ENCODE data around the gene ZNF326.
"Not testable (repeated sequence)": the region's sequence is repeated elsewhere in the genome, so short reads cannot be mapped to it uniquely, and the experiment has no call there.

The ZNF326 gene

DNA sequence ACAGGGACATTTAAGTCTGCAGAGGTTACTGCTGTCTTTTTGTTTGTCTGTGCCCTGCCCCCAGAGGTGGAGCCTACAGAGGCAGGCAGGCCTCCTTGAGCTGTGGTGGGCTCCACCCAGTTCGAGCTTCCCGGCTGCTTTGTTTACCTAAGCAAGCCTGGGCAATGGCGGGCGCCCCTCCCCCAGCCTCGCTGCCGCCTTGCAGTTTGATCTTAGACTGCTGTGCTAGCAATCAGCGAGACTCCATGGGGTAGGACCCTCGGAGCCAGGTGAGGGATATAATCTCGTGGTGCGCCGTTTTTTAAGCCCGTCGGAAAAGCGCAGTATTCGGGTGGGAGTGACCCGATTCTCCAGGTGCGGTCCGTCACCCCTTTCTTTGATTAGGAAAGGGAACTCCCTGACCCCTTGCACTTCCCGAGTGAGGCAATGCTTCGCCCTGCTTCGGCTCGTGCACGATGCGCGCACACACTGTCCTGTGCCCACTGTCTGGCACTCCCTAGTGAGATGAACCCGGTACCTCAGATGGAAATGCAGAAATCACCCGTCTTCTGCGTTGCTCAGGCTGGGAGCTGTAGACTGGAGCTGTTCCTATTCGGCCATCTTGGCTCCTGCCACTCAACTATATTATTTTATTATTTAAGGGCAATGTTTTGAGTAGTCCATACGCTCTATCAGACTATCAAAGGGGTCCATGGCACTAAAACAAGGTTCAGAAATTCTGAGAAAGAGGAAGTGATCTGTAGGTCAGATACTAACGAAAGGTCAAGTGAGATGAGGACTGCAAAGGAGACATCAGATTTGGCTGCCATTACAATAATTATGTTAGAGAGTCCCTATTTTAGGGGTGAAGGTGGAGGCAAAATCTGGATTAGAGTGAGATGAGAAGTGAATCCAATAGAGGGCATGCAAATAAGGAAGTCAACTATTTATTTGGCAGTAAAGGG lies 68.1 kb downstream of the ZNF326 start:
- H3K27me3 ChIP-seq (ENCODE audit: control insufficient read depth in 1 of 2, insufficient read depth in 2 of 2, low read length in 2 of 2); H3K4me3 ChIP-seq (ENCODE audit: low read depth in 1 of 2, low read length in 2 of 2); H3K9ac ChIP-seq (ENCODE audit: low read length); H3K36me3 ChIP-seq (ENCODE audit: insufficient read depth, low read length); H3K27ac ChIP-seq (ENCODE audit: low read depth, low read length); H3K9me3 ChIP-seq (ENCODE audit: low read length); H3K4me1 ChIP-seq (ENCODE audit: insufficient read depth, low read length): not testable (repeated sequence)

GRCh38 chr1:90064109-90064508 lies 69.2 kb downstream of the ZNF326 start:
- not testable (repeated sequence) for H3K9me3 ChIP-seq (ENCODE audit: low read length); H3K9ac ChIP-seq (ENCODE audit: low read length); H3K27me3 ChIP-seq (ENCODE audit: control insufficient read depth in 1 of 2, insufficient read depth in 2 of 2, low read length in 2 of 2)

DNA sequence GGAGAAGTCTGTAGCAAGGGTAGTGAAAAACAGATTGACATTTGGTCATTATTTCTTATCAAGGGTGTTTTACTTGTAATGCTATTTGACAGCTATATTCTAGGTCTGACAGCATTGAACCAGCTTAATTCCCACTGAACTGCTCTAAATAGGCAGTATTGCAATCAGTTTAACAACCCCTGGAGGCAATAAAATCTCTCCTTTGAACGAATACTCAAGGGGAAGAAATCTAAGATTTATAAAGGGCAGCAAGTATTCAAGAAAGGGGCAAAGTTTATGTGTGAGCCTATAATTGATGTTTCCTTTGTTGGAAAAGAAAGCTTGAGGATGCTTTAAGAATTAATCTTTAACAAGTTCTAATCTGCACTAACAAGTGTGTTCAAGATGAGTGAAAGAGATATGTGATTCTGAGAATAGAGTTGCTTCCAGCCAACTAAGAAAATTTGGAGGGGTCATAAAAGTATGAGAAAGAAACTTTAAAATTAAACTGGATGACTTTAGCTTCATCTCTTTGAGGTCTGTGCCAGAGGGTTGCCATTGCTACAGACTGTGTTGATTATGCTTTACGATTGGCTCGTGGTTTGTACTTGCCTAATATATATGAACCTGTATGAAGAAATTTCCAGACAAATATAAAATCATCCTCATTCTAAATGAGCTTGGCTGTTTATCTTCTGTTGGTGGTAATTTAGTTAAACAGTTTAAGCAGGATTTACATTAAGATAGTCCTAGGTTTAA lies 72.5 kb downstream of the ZNF326 start:
- Histone ChIP-seq H3K36me3 (ENCODE audit: insufficient read depth, low read length) (no peaks in the 10 kb centered on the region), H3K27ac (ENCODE audit: low read depth, low read length) (no peak overlapping the region)

More at GRCh38 chr1:90064109-90064508, 69.2 kb downstream of the ZNF326 start:
- not testable (repeated sequence) for H3K36me3 ChIP-seq (ENCODE audit: insufficient read depth, low read length); H3K4me1 ChIP-seq (ENCODE audit: insufficient read depth, low read length); H3K27ac ChIP-seq (ENCODE audit: low read depth, low read length); H3K4me3 ChIP-seq (ENCODE audit: low read depth in 1 of 2, low read length in 2 of 2)

GRCh38 chr1:90068611-90069280 lies 73.8 kb downstream of the ZNF326 start:
- no peaks in the 10 kb centered on the region for H3K9me3 ChIP-seq (ENCODE audit: low read length)
- H3K9ac ChIP-seq (ENCODE audit: low read length) = no peak overlapping the region
- no peaks in the 10 kb centered on the region for H3K27me3 ChIP-seq (ENCODE audit: control insufficient read depth in 1 of 2, insufficient read depth in 2 of 2, low read length in 2 of 2)
- no peak overlapping the region for H3K4me3 ChIP-seq (ENCODE audit: low read depth in 1 of 2, low read length in 2 of 2)
- H3K4me1 ChIP-seq (ENCODE audit: insufficient read depth, low read length) = no peaks in the 10 kb centered on the region
- H3K27ac ChIP-seq (ENCODE audit: low read depth, low read length) = no peak overlapping the region
- no peaks in the 10 kb centered on the region for H3K36me3 ChIP-seq (ENCODE audit: insufficient read depth, low read length)

More for the DNA sequence above, 72.5 kb downstream of the ZNF326 start:
- Histone ChIP-seq H3K4me1 (ENCODE audit: insufficient read depth, low read length) (no peaks in the 10 kb centered on the region), H3K4me3 (ENCODE audit: low read depth in 1 of 2, low read length in 2 of 2) (no peak overlapping the region), H3K9me3 (ENCODE audit: low read length) (no peaks in the 10 kb centered on the region), H3K27me3 (ENCODE audit: control insufficient read depth in 1 of 2, insufficient read depth in 2 of 2, low read length in 2 of 2) (no peaks in the 10 kb centered on the region), H3K9ac (ENCODE audit: low read length) (no peak overlapping the region)

GRCh38 chr1:90074137-90074536 lies 79.2 kb downstream of the ZNF326 start:
- H3K27ac ChIP-seq (ENCODE audit: low read depth, low read length) = no peak overlapping the region
- H3K9me3 ChIP-seq (ENCODE audit: low read length) = no peaks in the 10 kb centered on the region
- H3K9ac ChIP-seq (ENCODE audit: low read length) = no peak overlapping the region
- H3K4me3 ChIP-seq (ENCODE audit: low read depth in 1 of 2, low read length in 2 of 2) = no peak overlapping the region
- H3K27me3 ChIP-seq (ENCODE audit: control insufficient read depth in 1 of 2, insufficient read depth in 2 of 2, low read length in 2 of 2) = no peaks in the 10 kb centered on the region
- no peaks in the 10 kb centered on the region for H3K4me1 ChIP-seq (ENCODE audit: insufficient read depth, low read length)
- no peaks in the 10 kb centered on the region for H3K36me3 ChIP-seq (ENCODE audit: insufficient read depth, low read length)

GRCh38 chr1:90074566-90074965 lies 79.7 kb downstream of the ZNF326 start:
- Histone ChIP-seq H3K4me1 (ENCODE audit: insufficient read depth, low read length) (no peaks in the 10 kb centered on the region), H3K9me3 (ENCODE audit: low read length) (no peaks in the 10 kb centered on the region), H3K4me3 (ENCODE audit: low read depth in 1 of 2, low read length in 2 of 2) (no peak overlapping the region), H3K27ac (ENCODE audit: low read depth, low read length) (no peak overlapping the region), H3K27me3 (ENCODE audit: control insufficient read depth in 1 of 2, insufficient read depth in 2 of 2, low read length in 2 of 2) (no peaks in the 10 kb centered on the region), H3K9ac (ENCODE audit: low read length) (no peak overlapping the region), H3K36me3 (ENCODE audit: insufficient read depth, low read length) (no peaks in the 10 kb centered on the region)

- Histone ChIP-seq H3K27me3 (ENCODE audit: control insufficient read depth in 1 of 2, insufficient read depth in 2 of 2, low read length in 2 of 2) (no peaks in the 10 kb centered on the region), H3K9me3 (ENCODE audit: low read length) (no peaks in the 10 kb centered on the region), H3K36me3 (ENCODE audit: insufficient read depth, low read length) (no peaks in the 10 kb centered on the region), H3K4me1 (ENCODE audit: insufficient read depth, low read length) (no peaks in the 10 kb centered on the region), H3K4me3 (ENCODE audit: low read depth in 1 of 2, low read length in 2 of 2) (no peak overlapping the region), H3K27ac (ENCODE audit: low read depth, low read length) (no peak overlapping the region), H3K9ac (ENCODE audit: low read length) (no peak overlapping the region)
These were observed 80.1 kb downstream of the ZNF326 start for GRCh38 chr1:90074970-90075391.

DNA sequence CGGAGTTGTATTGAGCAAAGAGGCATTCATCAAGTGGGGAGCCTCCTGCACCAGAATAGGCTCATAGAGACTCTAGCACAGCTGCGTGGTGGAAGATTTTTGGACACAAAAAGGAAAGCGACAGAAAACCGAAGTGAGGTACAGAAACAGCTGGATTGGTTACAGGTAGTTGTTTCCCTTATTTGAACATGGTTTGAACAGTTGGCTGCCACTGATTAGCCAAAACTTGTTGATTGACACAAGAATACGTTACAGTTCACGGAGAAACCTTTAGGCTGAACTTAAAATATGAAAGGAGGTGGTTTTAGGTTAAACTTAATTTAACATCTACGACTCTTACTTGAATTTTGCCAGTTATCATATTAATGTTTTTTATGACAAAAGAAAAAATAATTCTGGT lies 89.1 kb downstream of the ZNF326 start:
- no peak overlapping the region for H3K27ac ChIP-seq (ENCODE audit: low read depth, low read length)
- no peaks in the 10 kb centered on the region for H3K36me3 ChIP-seq (ENCODE audit: insufficient read depth, low read length)
- no peaks in the 10 kb centered on the region for H3K27me3 ChIP-seq (ENCODE audit: control insufficient read depth in 1 of 2, insufficient read depth in 2 of 2, low read length in 2 of 2)
- no peaks in the 10 kb centered on the region for H3K9me3 ChIP-seq (ENCODE audit: low read length)
- no peak overlapping the region for H3K4me3 ChIP-seq (ENCODE audit: low read depth in 1 of 2, low read length in 2 of 2)
- no peak overlapping the region for H3K9ac ChIP-seq (ENCODE audit: low read length)
- no peaks in the 10 kb centered on the region for H3K4me1 ChIP-seq (ENCODE audit: insufficient read depth, low read length)
